AG10803 (cell line): ENCODE results near the gene TOM1L2.
A peak's percentile ranks its signal among the peaks of the same experiment; 100 is the strongest.

ENCODE experiments used
- DNase-seq: peaks from one replicate; pipeline ENCODE4 v3.0.0; 2010; ENCODE audit warnings: low read depth
- H3K4me3 ChIP-seq: 2 replicates; pipeline ENCODE4 v1.5.1; 2011; ENCODE audit warnings: mild to moderate bottlenecking, low read length, control low read depth
- CTCF ChIP-seq: conservative IDR thresholded peaks from 2 replicates; pipeline ENCODE4 v1.5.1; 2011; ENCODE audit warnings: mild to moderate bottlenecking, low read length, control low read depth, inconsistent platforms

The TOM1L2 gene

GRCh38 chr17:17851103-17852002, 120.8 kb downstream of the TOM1L2 start:
- no peak for DNase-seq
- no peak for TF ChIP-seq CTCF
- H3K4me3 ChIP-seq, result no peak overlapping the region

- peak; percentile 39 for TF ChIP-seq CTCF
Observed at GRCh38 chr17:17849845-17850373, 122.3 kb downstream of the TOM1L2 start.

GRCh38 chr17:17849147-17849820, 122.9 kb downstream of the TOM1L2 start:
- DNase-seq, result peak; percentile 79
- no peak for TF ChIP-seq CTCF

More at GRCh38 chr17:17849845-17850373, 122.3 kb downstream of the TOM1L2 start:
- peak; percentile 37 for DNase-seq
- no peak overlapping the region for H3K4me3 ChIP-seq

GRCh38 chr17:17848311-17849082, 123.7 kb downstream of the TOM1L2 start:
- H3K4me3 ChIP-seq, result no peak overlapping the region
- DNase-seq, result no peak
- no peak for TF ChIP-seq CTCF

More at GRCh38 chr17:17849147-17849820, 122.9 kb downstream of the TOM1L2 start:
- H3K4me3 ChIP-seq, result no peak overlapping the region

GRCh38 chr17:17847726-17848125, 124.5 kb downstream of the TOM1L2 start:
- DNase-seq, result no peak
- no peak for TF ChIP-seq CTCF
- no peak overlapping the region for H3K4me3 ChIP-seq

- DNase-seq, result no peak
- no peak overlapping the region for H3K4me3 ChIP-seq
- TF ChIP-seq CTCF, result no peak
Observed at GRCh38 chr17:17847118-17847689, 125.0 kb downstream of the TOM1L2 start.
